OCI-LY1 (cell line): ENCODE results near the gene SPP1.

Experiments used
- H2AFZ ChIP-seq: fragments of 200-600 bp; sonication (generic), shearing (Covaris generic); 2 replicates; pipeline ENCODE4 v1.6.0; 2014; ENCODE audit warnings: antibody characterized with exemption, mild to moderate bottlenecking, low read length
- H3F3A ChIP-seq: fragments of 200-600 bp; sonication (generic), shearing (Covaris generic); 2 replicates; pipeline ENCODE4 v1.6.0; 2014; ENCODE audit warnings: mild to moderate bottlenecking, antibody characterized with exemption, low read length, moderate library complexity; ENCODE audit not compliant: insufficient read depth
- H3K27ac ChIP-seq: fragments of 200-600 bp; sonication (generic); 2 replicates; pipeline ENCODE4 v1.5.1; 2014; ENCODE audit warnings: low read length, mixed run types, mild to moderate bottlenecking, low read depth; ENCODE audit not compliant: poor library complexity, severe bottlenecking
- H3K27me3 ChIP-seq: fragments of 200-600 bp; sonication (generic); 2 replicates; pipeline ENCODE4 v1.6.0; 2014; ENCODE audit warnings: antibody characterized with exemption, mild to moderate bottlenecking, low read length, moderate library complexity; ENCODE audit not compliant: insufficient read depth
- H3K36me3 ChIP-seq: fragments of 200-600 bp; sonication (generic); 2 replicates; pipeline ENCODE4 v1.6.1; 2014; ENCODE audit warnings: mild to moderate bottlenecking, antibody characterized with exemption, low read length, moderate library complexity, mixed read lengths; ENCODE audit not compliant: insufficient read depth
- H3K4me1 ChIP-seq: fragments of 200-600 bp; sonication (generic); 2 replicates; pipeline ENCODE4 v1.5.1; 2014; ENCODE audit warnings: mild to moderate bottlenecking, low read length, moderate library complexity; ENCODE audit not compliant: insufficient read depth, severe bottlenecking
- H3K4me2 ChIP-seq: fragments of 200-600 bp; sonication (generic), shearing (Covaris generic); 2 replicates; pipeline ENCODE4 v1.6.1; 2014; ENCODE audit warnings: low read length
- H3K4me3 ChIP-seq: fragments of 200-600 bp; sonication (generic); 2 replicates; pipeline ENCODE4 v1.5.1; 2014; ENCODE audit warnings: low read length, low read depth, mild to moderate bottlenecking, mixed read lengths; ENCODE audit not compliant: poor library complexity, severe bottlenecking
- H3K79me2 ChIP-seq: fragments of 200-600 bp; shearing (Covaris generic); 2 replicates; pipeline ENCODE4 v1.6.1; 2016; ENCODE audit warnings: mixed run types, low read length, mixed read lengths; ENCODE audit not compliant: insufficient read depth
- H3K9ac ChIP-seq: fragments of 200-600 bp; sonication (generic), shearing (Covaris generic); 2 replicates; pipeline ENCODE4 v1.6.1; 2014; ENCODE audit warnings: mild to moderate bottlenecking, low read length, mixed read lengths
- H3K9me2 ChIP-seq: fragments of 200-600 bp; sonication (generic), shearing (Covaris generic); 2 replicates; pipeline ENCODE4 v1.6.1; 2014; ENCODE audit warnings: low read depth, mild to moderate bottlenecking, low read length, mixed read lengths
- H3K9me3 ChIP-seq: fragments of 200-600 bp; shearing (Covaris generic); 2 replicates; pipeline ENCODE4 v1.6.1; 2014; ENCODE audit warnings: low read length, mixed read lengths
- H4K20me1 ChIP-seq: fragments of 200-600 bp; sonication (generic), shearing (Covaris generic); 2 replicates; pipeline ENCODE4 v1.6.0; 2016; ENCODE audit warnings: mild to moderate bottlenecking, low read length; ENCODE audit not compliant: insufficient read depth
- EZH2 ChIP-seq: fragments of 200-600 bp; sonication (generic), shearing (Covaris generic); IDR thresholded peaks from 2 replicates; pipeline ENCODE4 v1.8.0; 2017; ENCODE audit warnings: borderline replicate concordance, mixed run types, mild to moderate bottlenecking, antibody characterized with exemption, low read length, moderate library complexity, mixed read lengths
- TF ChIP-seq, protein P1 (sequence below): fragments of 200-600 bp; sonication (generic), shearing (Covaris generic); IDR thresholded peaks from 2 replicates; pipeline ENCODE4 v1.5.1; 2017; ENCODE audit warnings: mild to moderate bottlenecking, antibody characterized with exemption, low read length, moderate library complexity, mixed read lengths

SPP1 gene

DNA sequence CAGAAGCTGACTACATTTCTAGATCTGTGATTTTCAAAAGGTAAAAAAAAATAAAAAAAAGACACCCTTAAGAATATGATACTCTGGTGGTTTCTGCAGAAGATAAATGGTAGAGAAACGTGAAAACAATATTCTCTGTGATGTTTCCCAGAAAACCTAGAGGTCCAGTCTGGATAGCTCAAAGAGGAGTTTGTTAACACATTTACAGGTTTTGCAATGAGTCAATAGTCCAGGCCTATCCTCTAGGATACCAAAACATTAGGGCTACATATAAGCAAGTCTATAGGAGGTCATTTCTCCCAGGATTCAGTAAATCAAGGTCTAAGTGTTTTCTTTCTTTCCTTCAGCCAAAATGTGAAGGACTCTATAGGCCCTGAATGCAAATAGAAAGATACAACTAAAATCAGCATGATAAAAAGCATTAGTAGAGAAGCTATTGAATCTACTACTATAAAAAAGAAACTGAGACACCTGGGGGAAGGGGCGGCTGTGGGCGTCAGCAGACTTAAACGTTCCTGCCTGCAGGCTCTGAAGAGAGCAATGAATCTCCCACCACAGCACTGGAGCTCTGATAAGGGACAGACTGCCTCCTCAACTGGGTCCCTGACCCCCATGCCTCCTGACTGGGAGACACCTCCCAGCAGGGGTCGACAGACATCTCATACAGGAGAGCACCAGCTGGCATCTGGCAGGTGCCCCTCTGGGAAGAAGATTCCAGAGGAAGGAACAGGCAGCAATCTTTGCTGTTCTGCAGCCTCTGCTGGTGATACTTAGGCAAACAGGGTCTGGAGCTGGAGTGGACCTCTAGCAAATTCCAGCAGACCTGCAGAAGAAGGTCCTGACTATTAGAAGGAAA is 33.7 kb upstream of the SPP1 start:
- H4K20me1 ChIP-seq, result no peaks in the 10 kb centered on the region
- H3K4me3 ChIP-seq, result no peak overlapping the region
- H3K9me2 ChIP-seq, result no peaks in the 10 kb centered on the region
- no peaks in the 10 kb centered on the region for H3F3A ChIP-seq
- H3K9me3 ChIP-seq, result no peaks in the 10 kb centered on the region
- no peaks in the 10 kb centered on the region for H3K36me3 ChIP-seq
- TF ChIP-seq, protein P1, sequence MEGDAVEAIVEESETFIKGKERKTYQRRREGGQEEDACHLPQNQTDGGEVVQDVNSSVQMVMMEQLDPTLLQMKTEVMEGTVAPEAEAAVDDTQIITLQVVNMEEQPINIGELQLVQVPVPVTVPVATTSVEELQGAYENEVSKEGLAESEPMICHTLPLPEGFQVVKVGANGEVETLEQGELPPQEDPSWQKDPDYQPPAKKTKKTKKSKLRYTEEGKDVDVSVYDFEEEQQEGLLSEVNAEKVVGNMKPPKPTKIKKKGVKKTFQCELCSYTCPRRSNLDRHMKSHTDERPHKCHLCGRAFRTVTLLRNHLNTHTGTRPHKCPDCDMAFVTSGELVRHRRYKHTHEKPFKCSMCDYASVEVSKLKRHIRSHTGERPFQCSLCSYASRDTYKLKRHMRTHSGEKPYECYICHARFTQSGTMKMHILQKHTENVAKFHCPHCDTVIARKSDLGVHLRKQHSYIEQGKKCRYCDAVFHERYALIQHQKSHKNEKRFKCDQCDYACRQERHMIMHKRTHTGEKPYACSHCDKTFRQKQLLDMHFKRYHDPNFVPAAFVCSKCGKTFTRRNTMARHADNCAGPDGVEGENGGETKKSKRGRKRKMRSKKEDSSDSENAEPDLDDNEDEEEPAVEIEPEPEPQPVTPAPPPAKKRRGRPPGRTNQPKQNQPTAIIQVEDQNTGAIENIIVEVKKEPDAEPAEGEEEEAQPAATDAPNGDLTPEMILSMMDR, result no peak
- no peak for TF ChIP-seq EZH2
- no peaks in the 10 kb centered on the region for H3K4me1 ChIP-seq
- no peak overlapping the region for H3K27ac ChIP-seq
- no peak overlapping the region for H3K4me2 ChIP-seq
- no peaks in the 10 kb centered on the region for H3K79me2 ChIP-seq
- H3K9ac ChIP-seq, result no peak overlapping the region
- no peak overlapping the region for H2AFZ ChIP-seq
- no peaks in the 10 kb centered on the region for H3K27me3 ChIP-seq

GRCh38 chr4:87943660-87944149 is 31.8 kb upstream of the SPP1 start:
- Histone ChIP-seq H3K4me1 (no peaks in the 10 kb centered on the region), H3K9ac (no peak overlapping the region), H3K36me3 (no peaks in the 10 kb centered on the region), H4K20me1 (no peaks in the 10 kb centered on the region), H3K4me3 (no peak overlapping the region), H3K9me2 (no peaks in the 10 kb centered on the region), H3F3A (no peaks in the 10 kb centered on the region), H3K27me3 (no peaks in the 10 kb centered on the region), H3K27ac (no peak overlapping the region), H2AFZ (no peak overlapping the region), H3K79me2 (no peaks in the 10 kb centered on the region), H3K4me2 (no peak overlapping the region), H3K9me3 (no peaks in the 10 kb centered on the region)
- TF ChIP-seq, protein P1, result no peak
- TF ChIP-seq EZH2, result no peak

- Histone ChIP-seq H3K27ac (no peak overlapping the region), H3K4me3 (no peak overlapping the region), H3K79me2 (no peaks in the 10 kb centered on the region), H3K36me3 (no peaks in the 10 kb centered on the region), H3K27me3 (no peaks in the 10 kb centered on the region), H4K20me1 (no peaks in the 10 kb centered on the region), H3K9me2 (no peaks in the 10 kb centered on the region), H3K4me2 (no peak overlapping the region), H2AFZ (no peak overlapping the region), H3F3A (no peaks in the 10 kb centered on the region), H3K9me3 (no peaks in the 10 kb centered on the region), H3K4me1 (no peaks in the 10 kb centered on the region), H3K9ac (no peak overlapping the region)
- no peak for TF ChIP-seq EZH2
- TF ChIP-seq, protein P1, result no peak
Observed at GRCh38 chr4:87944967-87945366, 30.5 kb upstream of the SPP1 start.
